22Rv1 (cell line): ENCODE results near the gene OLIG2.

Source experiments
- H3K27ac ChIP-seq: fragments of 450-650 bp; 2 replicates; pipeline ENCODE4 v1.5.1; 2017
- CTCF ChIP-seq: fragments of 450-650 bp; IDR thresholded peaks from 2 replicates; pipeline ENCODE4 v1.5.1; 2017; ENCODE audit warnings: mild to moderate bottlenecking
- ZFX ChIP-seq: fragments of 450-650 bp; IDR thresholded peaks from 2 replicates; pipeline ENCODE4 v1.6.1; 2017; ENCODE audit warnings: antibody characterized with exemption, borderline replicate concordance

Gene OLIG2

GRCh38 chr21:33033094-33033951, 7.6 kb downstream of the OLIG2 start:
- no peak for TF ChIP-seq CTCF
- no peak for TF ChIP-seq ZFX
- no peak overlapping the region for H3K27ac ChIP-seq

- H3K27ac ChIP-seq = no peak overlapping the region
- no peak for TF ChIP-seq CTCF
- no peak for TF ChIP-seq ZFX
Observed at GRCh38 chr21:33033961-33034413, 8.3 kb downstream of the OLIG2 start.

- no peak overlapping the region for H3K27ac ChIP-seq
- TF ChIP-seq ZFX (no peak), CTCF (no peak)
Observed at GRCh38 chr21:33035147-33035546, 9.4 kb downstream of the OLIG2 start.

- H3K27ac ChIP-seq = no peak overlapping the region
- no peak for TF ChIP-seq ZFX
- no peak for TF ChIP-seq CTCF
Observed at GRCh38 chr21:33036430-33037162, 10.9 kb downstream of the OLIG2 start.

- H3K27ac ChIP-seq = no peak overlapping the region
Observed at GRCh38 chr21:33037501-33037900, 11.8 kb downstream of the OLIG2 start.

GRCh38 chr21:33039536-33039935, 13.8 kb downstream of the OLIG2 start:
- TF ChIP-seq CTCF = no peak
- no peak for TF ChIP-seq ZFX

More at GRCh38 chr21:33037501-33037900, 11.8 kb downstream of the OLIG2 start:
- TF ChIP-seq CTCF = no peak
- TF ChIP-seq ZFX = no peak

GRCh38 chr21:33040215-33040614, 14.5 kb downstream of the OLIG2 start:
- H3K27ac ChIP-seq = no peak overlapping the region
- TF ChIP-seq CTCF (no peak), ZFX (no peak)

More at GRCh38 chr21:33039536-33039935, 13.8 kb downstream of the OLIG2 start:
- H3K27ac ChIP-seq = no peak overlapping the region
